Measurements from ENCODE around the gene PRKRA. TPM values are rescaled to one million over a fixed set of nuclear protein-coding genes. Genes with fewer than 3 reads are reported as not detected.

The PRKRA gene
- total and polyA plus RNA-seq, 2 of the 13 experiments (the other 11 are each of a cell fraction or from before 2014, with no cell fraction given) = 53.1 to 74.7 TPM

- no peak for TF ChIP-seq MLXIP (CRISPR knock-in tag; IDR thresholded peaks at IDR 0.05; ENCODE audit: borderline replicate concordance)
- TF ChIP-seq ZBED4 (CRISPR knock-in tag; IDR thresholded peaks at IDR 0.05; ENCODE audit: borderline replicate concordance) = no peak
- peak; percentile 89; the same call in 1 of the 2 replicates for TF ChIP-seq ZNF615 (CRISPR knock-in tag; IDR thresholded peaks at IDR 0.05; ENCODE audit: borderline replicate concordance)
- TF ChIP-seq NFATC3 (CRISPR knock-in tag; IDR thresholded peaks at IDR 0.05) = 0 out of 2 replicates have a peak, but pooled peaks have one; percentile 53
- TF ChIP-seq ZNF704 (CRISPR knock-in tag; IDR thresholded peaks at IDR 0.05; ENCODE audit: borderline replicate concordance) = no peak
- TF ChIP-seq EHMT2 (IDR thresholded peaks at IDR 0.05; ENCODE audit: borderline replicate concordance, low read depth, low read length) = no peak
- TF ChIP-seq ATF7-NPFF (CRISPR knock-in tag; IDR thresholded peaks at IDR 0.05; ENCODE audit: low read depth) = no peak
- 0 out of 2 replicates have a peak, but pooled peaks have one; percentile 20 for TF ChIP-seq ZNF275 (CRISPR knock-in tag; IDR thresholded peaks at IDR 0.05; ENCODE audit: borderline replicate concordance)
- no peak for TF ChIP-seq PTBP1 (IDR thresholded peaks at IDR 0.05; ENCODE audit: low read depth, low read length, poor library complexity, severe bottlenecking)
- 0 out of 2 replicates have a peak, but pooled peaks have one; percentile 1 for TF ChIP-seq ZNF674 (CRISPR knock-in tag; IDR thresholded peaks at IDR 0.05; ENCODE audit: low read depth)
- TF ChIP-seq U2AF1 (optimal IDR thresholded peaks at IDR 0.05; ENCODE audit: low read depth, low read length) = no peak
- TF ChIP-seq ZNF354B (CRISPR knock-in tag; IDR thresholded peaks at IDR 0.05) = peak; percentile 49; the same call in 1 of the 2 replicates
- no peak for TF ChIP-seq AKAP8 (CRISPR knock-in tag; IDR thresholded peaks at IDR 0.05)
- 0 out of 2 replicates have a peak, but pooled peaks have one; percentile 7 for TF ChIP-seq ZNF205 (CRISPR knock-in tag; IDR thresholded peaks at IDR 0.05)
- 0 out of 2 replicates have a peak, but pooled peaks have one; percentile 3 for TF ChIP-seq CEBPG (CRISPR knock-in tag; IDR thresholded peaks at IDR 0.05)
- TF ChIP-seq ZBTB8A (CRISPR knock-in tag; IDR thresholded peaks at IDR 0.05; ENCODE audit: borderline replicate concordance, low read depth) = no peak
- no peak for TF ChIP-seq SP1 (IDR thresholded peaks at IDR 0.05)
- TF ChIP-seq SP1 (CRISPR knock-in tag; IDR thresholded peaks at IDR 0.05) = no peak
- TF ChIP-seq ZMYM3 (CRISPR knock-in tag; IDR thresholded peaks at IDR 0.05) = no peak
- no peak; the same call in 1 of the 2 replicates for TF ChIP-seq ZNF225 (CRISPR knock-in tag; IDR thresholded peaks at IDR 0.05)
These were observed 1.1 kb downstream of the PRKRA start (continued) for GRCh38 chr2:178449700-178450523.
